Calu3 (cell line): ENCODE results near the gene EP400. TPM values are rescaled to one million over a fixed set of nuclear protein-coding genes. Genes with fewer than 3 reads are reported as not detected.

Source experiments
- BruUV-seq: library from RNA; stranded (reverse); fragments of 400-500 nt; replicated peaks from 2 replicates; lab custom pipeline; 2021; lab: Mats Ljungman, UMichigan
- CTCF ChIA-PET: fragments of 300-600 bp; sonication (Branson Sonifier 250); formaldehyde crosslinking; loops from one replicate; lab custom pipeline; 2022; ENCODE audit warnings: antibody characterized with exemption; lab: Charles Lee
- DNase-seq: peaks from one replicate; pipeline ENCODE4 v3.0.0; 2022
- H3K27ac Mint-ChIP-seq: one replicate; pipeline ENCODE4 v1.8.0; 2022; ENCODE audit warnings: mixed read lengths; ENCODE audit not compliant: unreplicated experiment
- H3K27me3 Mint-ChIP-seq: one replicate; pipeline ENCODE4 v1.8.0; 2022; ENCODE audit warnings: mixed read lengths; ENCODE audit not compliant: unreplicated experiment
- H3K36me3 Mint-ChIP-seq: one replicate; pipeline ENCODE4 v1.8.0; 2022; ENCODE audit warnings: mild to moderate bottlenecking, moderate library complexity, mixed read lengths; ENCODE audit not compliant: insufficient read depth, unreplicated experiment
- H3K4me1 Mint-ChIP-seq: one replicate; pipeline ENCODE4 v1.8.0; 2022; ENCODE audit warnings: mild to moderate bottlenecking, low read depth, mixed read lengths; ENCODE audit not compliant: unreplicated experiment
- H3K4me3 Mint-ChIP-seq: one replicate; pipeline ENCODE4 v1.8.0; 2022; ENCODE audit warnings: mild to moderate bottlenecking, low read depth, moderate library complexity, mixed read lengths; ENCODE audit not compliant: unreplicated experiment
- H3K9me3 Mint-ChIP-seq: one replicate; pipeline ENCODE4 v1.8.0; 2022; ENCODE audit warnings: low read depth, mixed read lengths; ENCODE audit not compliant: unreplicated experiment
- CTCF ChIP-seq: fragments of 200-600 bp; IDR thresholded peaks from one replicate; pipeline ENCODE4 v1.8.0; 2022; ENCODE audit warnings: antibody characterized with exemption; ENCODE audit not compliant: unreplicated experiment
- intact Hi-C: fragments of 100-400 bp; cut with micrococcal nuclease; formaldehyde crosslinking; loops from one replicate; pipeline ENCODE4 v1.10.0; 2022; ENCODE audit not compliant: unreplicated experiment
- total RNA-seq: library from RNA; stranded (reverse); gene quantifications from 2 replicates; pipeline ENCODE4 v1.2.3, GENCODE V29; 2022

EP400 gene
- total RNA-seq, 1 experiment from 2014 or later, result 88.7 TPM

GRCh38 chr12:132108211-132108832 is 158.6 kb downstream of the EP400 start:
- no peak for TF ChIP-seq CTCF
- intact Hi-C loops, result no loop called here
- no peak for DNase-seq
- CTCF ChIA-PET, result no interaction called here
- no peak overlapping the region for H3K4me3 Mint-ChIP-seq
- no peaks in the 10 kb centered on the region for H3K27me3 Mint-ChIP-seq
- H3K9me3 Mint-ChIP-seq, result no peaks in the 10 kb centered on the region
- peaks cover 47% of the 10 kb centered on the region for H3K36me3 Mint-ChIP-seq
- BruUV-seq, result no TSS peak
- no peaks in the 10 kb centered on the region for H3K4me1 Mint-ChIP-seq
- no peak overlapping the region for H3K27ac Mint-ChIP-seq

- no peak for DNase-seq
- no TSS peak for BruUV-seq
- no peaks in the 10 kb centered on the region for H3K9me3 Mint-ChIP-seq
- H3K36me3 Mint-ChIP-seq, result peaks cover 51% of the 10 kb centered on the region
- intact Hi-C loops, result no loop called here
- H3K27me3 Mint-ChIP-seq, result no peaks in the 10 kb centered on the region
- no peak for TF ChIP-seq CTCF
- H3K27ac Mint-ChIP-seq, result no peak overlapping the region
- H3K4me3 Mint-ChIP-seq, result no peak overlapping the region
- CTCF ChIA-PET, result no interaction called here
- H3K4me1 Mint-ChIP-seq, result no peaks in the 10 kb centered on the region
Measured at GRCh38 chr12:132109741-132110140, 160.0 kb downstream of the EP400 start.

GRCh38 chr12:132110677-132111076 is 160.9 kb downstream of the EP400 start:
- intact Hi-C loops, result no loop called here
- no TSS peak for BruUV-seq
- TF ChIP-seq CTCF, result no peak
- no peak overlapping the region for H3K4me3 Mint-ChIP-seq
- CTCF ChIA-PET, result no interaction called here
- DNase-seq, result no peak
- H3K27ac Mint-ChIP-seq, result no peak overlapping the region
- H3K9me3 Mint-ChIP-seq, result no peaks in the 10 kb centered on the region
- H3K27me3 Mint-ChIP-seq, result no peaks in the 10 kb centered on the region
- peaks cover 43% of the 10 kb centered on the region for H3K36me3 Mint-ChIP-seq
- H3K4me1 Mint-ChIP-seq, result no peaks in the 10 kb centered on the region

- no peak overlapping the region for H3K27ac Mint-ChIP-seq
- no peaks in the 10 kb centered on the region for H3K9me3 Mint-ChIP-seq
- H3K4me3 Mint-ChIP-seq, result no peak overlapping the region
- no peak for TF ChIP-seq CTCF
- H3K27me3 Mint-ChIP-seq, result no peaks in the 10 kb centered on the region
- no peak for DNase-seq
- H3K36me3 Mint-ChIP-seq, result peaks cover 46% of the 10 kb centered on the region
- BruUV-seq, result no TSS peak
- CTCF ChIA-PET, result interaction anchor here (0.7 kb wide), 1 partner anchor 21 kb away, joined by 3 read pairs; no protein-coding TSS in a partner anchor
- intact Hi-C loops, result no loop called here
- H3K4me1 Mint-ChIP-seq, result no peaks in the 10 kb centered on the region
Measured at GRCh38 chr12:132111654-132112304, 162.0 kb downstream of the EP400 start.
